NT2/D1 (cell line): ENCODE measurements around the gene CRYGN.

Experiments used
- DNase-seq: peaks from one replicate; pipeline ENCODE4 v3.0.0-alpha.2; 2011; ENCODE audit warnings: low read depth, low spot score
- H3K27me3 ChIP-seq: 2 replicates; pipeline ENCODE4 v1.6.0; 2011; ENCODE audit warnings: mild to moderate bottlenecking; ENCODE audit not compliant: insufficient read length, insufficient read depth
- H3K36me3 ChIP-seq: 2 replicates; pipeline ENCODE4 v1.6.1; 2011; ENCODE audit warnings: mild to moderate bottlenecking, low read length, mixed read lengths; ENCODE audit not compliant: insufficient read depth, insufficient read length
- H3K4me1 ChIP-seq: 2 replicates; pipeline ENCODE4 v1.5.1; 2011; ENCODE audit not compliant: insufficient read depth, insufficient read length
- H3K4me3 ChIP-seq: 2 replicates; pipeline ENCODE4 v1.5.1; 2011; ENCODE audit warnings: low read depth; ENCODE audit not compliant: insufficient read length
- H3K9ac ChIP-seq: 2 replicates; pipeline ENCODE4 v1.6.0; 2011; ENCODE audit warnings: low read depth; ENCODE audit not compliant: insufficient read length
- H3K9me3 ChIP-seq: 2 replicates; pipeline ENCODE4 v1.5.1; 2011; ENCODE audit warnings: mild to moderate bottlenecking, low read length; ENCODE audit not compliant: insufficient read depth
- SUZ12 ChIP-seq: IDR thresholded peaks from 2 replicates; pipeline ENCODE4 v1.6.1; 2011; ENCODE audit not compliant: insufficient read length, insufficient read depth; ENCODE audit errors: extremely low read depth
- YY1 ChIP-seq: IDR thresholded peaks from 2 replicates; pipeline ENCODE4 v1.6.1; 2011; ENCODE audit not compliant: insufficient read length, insufficient read depth
- ZNF274 ChIP-seq: IDR thresholded peaks from 2 replicates; pipeline ENCODE4 v1.6.1; 2011; ENCODE audit warnings: mild to moderate bottlenecking, low read depth, low read length

CRYGN gene

GRCh38 chr7:151391358-151391730, 48.6 kb downstream of the CRYGN start:
- H3K4me1 ChIP-seq, result peaks cover 21% of the 10 kb centered on the region

GRCh38 chr7:151390598-151391357, 49.2 kb downstream of the CRYGN start:
- Histone ChIP-seq H3K27me3 (no peaks in the 10 kb centered on the region), H3K4me3 (no peak overlapping the region), H3K4me1 (peaks cover 17% of the 10 kb centered on the region), H3K36me3 (peaks cover 3% of the 10 kb centered on the region), H3K9me3 (no peaks in the 10 kb centered on the region), H3K9ac (no peak overlapping the region)
- TF ChIP-seq SUZ12 (no peak), YY1 (no peak), ZNF274 (no peak)
- DNase-seq, result no peak

More at GRCh38 chr7:151391358-151391730, 48.6 kb downstream of the CRYGN start:
- Histone ChIP-seq H3K9ac (no peak overlapping the region), H3K4me3 (no peak overlapping the region), H3K36me3 (peaks cover 3% of the 10 kb centered on the region), H3K27me3 (no peaks in the 10 kb centered on the region), H3K9me3 (no peaks in the 10 kb centered on the region)
- TF ChIP-seq SUZ12 (no peak), YY1 (no peak), ZNF274 (no peak)
- no peak for DNase-seq

- Histone ChIP-seq H3K4me1 (peaks cover 13% of the 10 kb centered on the region), H3K9ac (no peak overlapping the region), H3K27me3 (no peaks in the 10 kb centered on the region), H3K36me3 (peaks cover 3% of the 10 kb centered on the region), H3K9me3 (no peaks in the 10 kb centered on the region), H3K4me3 (no peak overlapping the region)
- TF ChIP-seq YY1, result no peak
- no peak for TF ChIP-seq ZNF274
- no peak for TF ChIP-seq SUZ12
- no peak for DNase-seq
Measured at GRCh38 chr7:151389768-151390597, 50.0 kb downstream of the CRYGN start.

GRCh38 chr7:151389096-151389767, 50.7 kb downstream of the CRYGN start:
- H3K27me3 ChIP-seq, result no peaks in the 10 kb centered on the region
- DNase-seq, result no peak
- H3K4me1 ChIP-seq, result peaks cover 7% of the 10 kb centered on the region
- H3K4me3 ChIP-seq, result no peak overlapping the region
- TF ChIP-seq SUZ12 (no peak), ZNF274 (no peak), YY1 (no peak)
- H3K9me3 ChIP-seq, result no peaks in the 10 kb centered on the region
- H3K9ac ChIP-seq, result no peak overlapping the region
- peaks cover 3% of the 10 kb centered on the region for H3K36me3 ChIP-seq

GRCh38 chr7:151388430-151388829, 51.5 kb downstream of the CRYGN start:
- Histone ChIP-seq H3K4me1 (peaks cover 4% of the 10 kb centered on the region), H3K36me3 (peaks cover 3% of the 10 kb centered on the region), H3K9ac (no peak overlapping the region), H3K9me3 (no peaks in the 10 kb centered on the region), H3K4me3 (no peak overlapping the region), H3K27me3 (no peaks in the 10 kb centered on the region)
- TF ChIP-seq ZNF274, result no peak
- TF ChIP-seq SUZ12, result no peak
- TF ChIP-seq YY1, result no peak
- no peak for DNase-seq

- H3K9me3 ChIP-seq, result no peaks in the 10 kb centered on the region
- peaks cover 4% of the 10 kb centered on the region for H3K4me1 ChIP-seq
- DNase-seq, result no peak
- peaks cover 3% of the 10 kb centered on the region for H3K36me3 ChIP-seq
- no peak for TF ChIP-seq SUZ12
- TF ChIP-seq YY1, result no peak
- no peak for TF ChIP-seq ZNF274
- no peak overlapping the region for H3K4me3 ChIP-seq
- no peak overlapping the region for H3K9ac ChIP-seq
- H3K27me3 ChIP-seq, result no peaks in the 10 kb centered on the region
Measured at GRCh38 chr7:151388007-151388297, 52.0 kb downstream of the CRYGN start.

GRCh38 chr7:151387161-151388006, 52.6 kb downstream of the CRYGN start:
- no peak overlapping the region for H3K4me3 ChIP-seq
- no peak for TF ChIP-seq SUZ12
- no peak for TF ChIP-seq YY1
- no peak for TF ChIP-seq ZNF274
- H3K9me3 ChIP-seq, result no peaks in the 10 kb centered on the region
- peaks cover 5% of the 10 kb centered on the region for H3K27me3 ChIP-seq
- DNase-seq, result no peak
- no peak overlapping the region for H3K9ac ChIP-seq
- peaks cover 3% of the 10 kb centered on the region for H3K36me3 ChIP-seq
- H3K4me1 ChIP-seq, result peaks cover under 1% of the 10 kb centered on the region
